ENCODE data around the gene COPB1. TPM values are rescaled to one million over a fixed set of nuclear protein-coding genes. Genes with fewer than 3 reads are reported as not detected.

COPB1 gene
- total RNA-seq, 4 donors from 2014 or later: 60.9 to 118 (median 102) TPM

DNA sequence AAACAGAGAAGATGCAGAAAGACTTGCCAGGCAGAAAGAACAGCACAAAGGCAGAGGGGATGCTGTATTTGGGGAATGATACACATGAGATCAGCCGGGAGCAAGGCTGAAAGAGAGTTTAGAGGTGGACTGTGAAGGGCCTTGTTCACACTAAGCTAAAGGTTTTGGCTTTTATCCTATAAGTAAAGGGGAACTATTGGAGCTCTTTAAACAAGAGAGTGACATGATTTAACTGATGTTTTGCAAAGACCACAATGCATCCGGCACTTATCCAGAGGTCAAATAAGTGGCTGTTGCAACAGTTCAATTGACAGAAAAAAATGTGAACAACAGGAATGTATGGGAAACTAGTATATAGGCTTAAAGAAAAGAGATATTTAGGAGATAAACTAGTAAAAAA, 76.0 kb downstream of the COPB1 start:
- peak overlapping the region in 1 of 4 donors; percentile 9 for H3K27ac ChIP-seq
- no peaks in the 10 kb centered on the region for H3K9me3 ChIP-seq
- H3K27me3 ChIP-seq: no peaks in the 10 kb centered on the region
- peaks cover 8 to 26% (median 14%) of the 10 kb centered on the region in 3 donors for H3K4me1 ChIP-seq
- intact Hi-C loops (cut with DNase I): no loop called here
- 72 to 80% methylated on average over 2 of the region's 2 CpGs for WGBS, 2 donors
- no peak overlapping the region for H3K4me3 ChIP-seq
- DNase-seq: no peak
- no peaks in the 10 kb centered on the region for H3K36me3 ChIP-seq
- TF ChIP-seq POLR2A (IDR thresholded peaks at IDR 0.05): no peak
- TF ChIP-seq, protein P1, sequence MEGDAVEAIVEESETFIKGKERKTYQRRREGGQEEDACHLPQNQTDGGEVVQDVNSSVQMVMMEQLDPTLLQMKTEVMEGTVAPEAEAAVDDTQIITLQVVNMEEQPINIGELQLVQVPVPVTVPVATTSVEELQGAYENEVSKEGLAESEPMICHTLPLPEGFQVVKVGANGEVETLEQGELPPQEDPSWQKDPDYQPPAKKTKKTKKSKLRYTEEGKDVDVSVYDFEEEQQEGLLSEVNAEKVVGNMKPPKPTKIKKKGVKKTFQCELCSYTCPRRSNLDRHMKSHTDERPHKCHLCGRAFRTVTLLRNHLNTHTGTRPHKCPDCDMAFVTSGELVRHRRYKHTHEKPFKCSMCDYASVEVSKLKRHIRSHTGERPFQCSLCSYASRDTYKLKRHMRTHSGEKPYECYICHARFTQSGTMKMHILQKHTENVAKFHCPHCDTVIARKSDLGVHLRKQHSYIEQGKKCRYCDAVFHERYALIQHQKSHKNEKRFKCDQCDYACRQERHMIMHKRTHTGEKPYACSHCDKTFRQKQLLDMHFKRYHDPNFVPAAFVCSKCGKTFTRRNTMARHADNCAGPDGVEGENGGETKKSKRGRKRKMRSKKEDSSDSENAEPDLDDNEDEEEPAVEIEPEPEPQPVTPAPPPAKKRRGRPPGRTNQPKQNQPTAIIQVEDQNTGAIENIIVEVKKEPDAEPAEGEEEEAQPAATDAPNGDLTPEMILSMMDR (IDR thresholded peaks at IDR 0.05): no peak

DNA sequence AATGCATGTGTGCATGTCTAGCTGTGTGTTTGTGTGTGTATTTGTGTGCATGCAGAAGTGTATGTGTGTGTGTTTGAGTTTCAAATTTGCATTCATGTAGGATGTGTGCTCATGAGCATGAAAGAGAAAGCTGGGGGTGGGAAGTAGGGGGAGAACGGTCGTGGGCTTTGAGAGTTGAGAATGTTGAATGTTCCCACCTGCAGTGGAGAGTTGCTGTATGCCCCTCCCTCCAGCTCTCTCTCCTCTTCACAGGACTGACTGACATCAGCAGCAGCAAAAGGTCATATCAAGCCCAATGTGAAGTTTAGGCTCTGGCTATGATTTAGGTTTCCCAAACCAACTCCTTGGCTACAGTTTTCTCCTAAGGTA, 76.8 kb downstream of the COPB1 start:
- no peak for DNase-seq
- H3K4me1 ChIP-seq: peaks cover 8 to 27% (median 14%) of the 10 kb centered on the region in 3 donors
- H3K36me3 ChIP-seq: no peaks in the 10 kb centered on the region
- H3K9me3 ChIP-seq: no peaks in the 10 kb centered on the region
- H3K27ac ChIP-seq: peak overlapping the region in 2 of 4 donors; percentile 9 to 17
- H3K4me3 ChIP-seq: no peak overlapping the region
- TF ChIP-seq, protein P1 (IDR thresholded peaks at IDR 0.05): no peak
- no peak for TF ChIP-seq POLR2A (IDR thresholded peaks at IDR 0.05)
- intact Hi-C loops (cut with DNase I): no loop called here
- H3K27me3 ChIP-seq: no peaks in the 10 kb centered on the region
- 50 to 58% methylated on average over 1 to 2 of the region's 2 CpGs for WGBS, 2 donors

DNA sequence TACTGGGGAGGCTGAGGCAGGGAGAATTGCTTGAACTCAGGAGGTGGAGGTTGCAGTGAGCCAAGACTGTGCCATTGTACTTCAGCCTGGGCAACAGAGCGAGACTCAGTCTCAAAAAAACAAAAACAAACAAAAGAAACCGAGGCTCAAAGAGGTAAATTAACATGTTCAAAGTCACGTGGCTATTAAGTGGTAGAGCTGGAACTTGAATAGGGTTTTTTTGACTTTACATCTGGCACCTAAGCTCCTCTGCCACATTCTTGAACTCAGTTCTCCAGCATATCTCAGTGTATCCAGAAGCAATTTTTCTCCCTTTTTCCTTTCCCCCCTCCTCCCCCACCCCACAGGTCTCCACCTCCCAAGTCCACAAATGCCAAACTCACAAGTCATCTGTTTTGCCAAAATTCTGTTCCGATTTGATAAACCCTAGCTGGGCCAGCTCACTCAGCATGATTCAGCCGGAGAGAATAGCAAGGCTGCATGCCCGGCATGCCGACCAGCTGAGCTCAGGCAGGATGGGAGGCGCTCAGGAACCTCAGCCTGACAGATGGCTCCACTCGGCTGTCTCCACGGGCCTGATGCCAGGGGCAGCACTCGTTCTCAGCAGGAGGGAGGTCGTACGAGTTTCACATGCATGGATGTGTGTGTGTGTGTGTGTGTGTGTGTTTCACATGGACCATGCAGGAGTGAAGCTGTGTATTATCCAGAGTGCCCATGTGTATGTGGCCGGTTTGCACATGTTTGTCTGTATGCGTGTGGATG, 77.4 kb downstream of the COPB1 start:
- WGBS, 2 donors: 15 to 22% methylated on average over 8 to 9 of the region's 15 CpGs
- peak; percentile 6 for DNase-seq
- no peaks in the 10 kb centered on the region for H3K27me3 ChIP-seq
- H3K4me1 ChIP-seq: peaks cover 8 to 32% (median 15%) of the 10 kb centered on the region in 3 donors
- intact Hi-C loops (cut with DNase I): no loop called here
- H3K27ac ChIP-seq: peak overlapping the region in 3 of 4 donors; percentile 17 to 64 (median 50)
- no peaks in the 10 kb centered on the region for H3K36me3 ChIP-seq
- H3K9me3 ChIP-seq: no peaks in the 10 kb centered on the region
- no peak overlapping the region for H3K4me3 ChIP-seq
- no peak for TF ChIP-seq POLR2A (IDR thresholded peaks at IDR 0.05)
- TF ChIP-seq, protein P1 (IDR thresholded peaks at IDR 0.05): no peak

DNA sequence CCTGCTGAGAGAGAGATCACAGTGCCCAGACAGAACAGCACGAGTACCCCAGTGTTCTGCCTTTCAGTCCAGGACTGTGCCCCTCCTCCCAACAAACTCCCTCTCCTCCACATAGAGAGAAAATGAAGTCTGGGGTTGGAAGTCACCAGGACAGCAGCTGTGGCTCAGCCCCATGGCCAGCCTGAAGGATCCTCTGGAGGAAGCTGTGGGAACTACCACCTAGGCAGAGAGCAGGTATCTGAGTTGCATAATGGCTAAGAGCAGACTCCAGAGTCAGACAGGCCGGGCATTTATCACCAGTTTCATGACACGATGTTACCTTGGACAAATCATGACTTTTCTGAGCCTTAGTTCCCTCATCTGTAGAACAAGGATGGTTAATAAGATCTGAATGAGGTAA, 79.4 kb downstream of the COPB1 start:
- no peak for DNase-seq
- Histone ChIP-seq H3K27ac (no peak overlapping the region), H3K9me3 (no peaks in the 10 kb centered on the region), H3K4me1 (peaks cover 8 to 33% (median 19%) of the 10 kb centered on the region in 3 donors), H3K27me3 (no peaks in the 10 kb centered on the region), H3K36me3 (no peaks in the 10 kb centered on the region), H3K4me3 (no peak overlapping the region)
- intact Hi-C loops (cut with DNase I): no loop called here
- WGBS, 2 donors: 80 to 85% methylated on average over 1 to 3 of the region's 3 CpGs
- TF ChIP-seq, protein P1 (IDR thresholded peaks at IDR 0.05): peak in 1 of 6 experiments; percentile 8
- TF ChIP-seq POLR2A (IDR thresholded peaks at IDR 0.05): no peak

DNA sequence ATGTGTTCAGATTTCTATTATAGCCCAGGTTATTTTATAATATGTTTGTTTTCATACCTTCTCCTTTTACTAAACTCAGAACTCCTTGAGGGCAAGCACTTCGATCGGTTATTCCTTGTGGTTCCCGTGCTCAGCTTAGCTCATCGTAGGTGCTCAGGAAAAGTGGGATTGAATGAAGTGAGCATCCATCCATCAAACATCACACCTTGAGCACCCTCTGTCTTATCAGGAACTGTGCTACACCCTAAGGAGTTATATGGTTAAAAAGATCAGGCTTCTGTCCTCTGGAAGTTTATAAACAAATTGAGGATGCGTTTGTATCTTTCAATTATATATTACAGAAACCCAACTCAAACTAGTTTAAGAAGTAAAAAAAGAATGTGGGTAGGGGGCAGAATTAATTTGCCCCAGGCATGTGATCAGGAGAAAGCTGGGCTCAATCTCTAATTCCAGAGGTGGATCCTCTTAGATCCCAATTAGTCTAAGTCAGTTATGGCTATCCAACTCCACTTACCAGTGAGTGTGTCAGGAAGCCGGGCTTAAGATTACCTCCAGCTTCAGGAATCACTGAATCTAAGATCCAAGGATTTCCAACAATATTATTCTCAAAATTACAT, 80.7 kb downstream of the COPB1 start:
- Histone ChIP-seq H3K36me3 (no peaks in the 10 kb centered on the region), H3K4me1 (peaks cover 8 to 32% (median 19%) of the 10 kb centered on the region in 3 donors), H3K9me3 (no peaks in the 10 kb centered on the region), H3K27ac (no peak overlapping the region), H3K27me3 (no peaks in the 10 kb centered on the region), H3K4me3 (no peak overlapping the region)
- WGBS, 2 donors: 69 to 75% methylated on average over 6 of the region's 6 CpGs
- intact Hi-C loops (cut with DNase I): loop anchor here (10.0 kb wide), 1 partner anchor 114 kb away; no protein-coding TSS in a partner anchor
- no peak for TF ChIP-seq POLR2A (IDR thresholded peaks at IDR 0.05)
- TF ChIP-seq, protein P1 (IDR thresholded peaks at IDR 0.05): peak in 5 of 6 experiments; percentile 13 to 62 (median 29)
- DNase-seq: no peak
